Adrenal gland (tissue), 12 donors: ENCODE data around the gene PCSK6. TPM values are rescaled to one million over a fixed set of nuclear protein-coding genes. Genes with fewer than 3 reads are reported as not detected.

Source experiments
- DNase-seq, 7 donors: peaks; one replicate each; pipeline ENCODE4 v3.0.0-alpha.2; 2019 to 2020
- H3K27ac ChIP-seq, 5 donors: fragments of 200-600 bp; sonication (generic) in 4 of 5; 1 replicate in 3 of 5; 2 replicates in 2 of 5; pipeline versions ENCODE4 v1.5.1 to v1.8.0; 2016 to 2020; ENCODE audit warnings: mild to moderate bottlenecking in 1 of 5
- H3K27me3 ChIP-seq: fragments of 200-600 bp; 2 replicates; pipeline ENCODE4 v1.8.0; 2021
- H3K36me3 ChIP-seq, 2 donors: fragments of 200-600 bp; replicated peaks in 1 of 2; 1 replicate in 1 of 2; 2 replicates in 1 of 2; pipeline versions ENCODE4 v1.5.1 to v1.8.0; 2018 to 2022
- H3K4me1 ChIP-seq, 2 donors: fragments of 200-600 bp; replicated peaks in 1 of 2; 1 replicate in 1 of 2; 2 replicates in 1 of 2; pipeline versions ENCODE4 v1.5.1 to v1.8.0; 2018 to 2021
- H3K4me3 ChIP-seq, 4 donors: fragments of 200-600 bp; sonication (generic) in 3 of 4; one replicate each; pipeline ENCODE4 v1.5.1; 2016 to 2018
- H3K9me3 ChIP-seq, 3 donors: fragments of 200-600 bp; sonication (generic) in 1 of 3; replicated peaks in 1 of 3; 1 replicate in 2 of 3; 2 replicates in 1 of 3; pipeline versions ENCODE4 v1.5.1 to v1.8.0; 2016 to 2021
- POLR2A ChIP-seq, 2 donors: fragments of 450-650 bp; IDR thresholded peaks; one replicate each; pipeline ENCODE4 v1.6.1; 2017; ENCODE audit warnings: antibody characterized with exemption in 2 of 2, mild to moderate bottlenecking in 2 of 2, moderate library complexity in 1 of 2
- WGBS, 4 donors: extraction: QIAGEN DNeasy Blood & Tissue Kit in 2 of 4; methylation state at CpG; one replicate each; pipeline versions ENCODE4 v1.1.5 to v1.1.7; 2013 to 2017; 5-methylcytosine and 5-hydroxymethylcytosine counted together
- intact Hi-C, 2 donors: fragments of 100-400 bp; cut with DNase I; formaldehyde crosslinking; loops; one replicate each; pipeline versions ENCODE4 v1.14.1 to v1.15.0; 2022 to 2023
- polyA plus RNA-seq, 3 donors: library from polyadenylated mRNA; stranded (reverse); fragments of 200-250 nt in 2 of 3; fragments of 350-450 nt in 1 of 3; fragmentation: Illumina TruSeq in 1 of 3; extraction: RNeasy Lipid Tissue Mini Kit (QIAGEN cat#74804) in 1 of 3; gene quantifications; one replicate each; pipeline ENCODE4 v1.2.3, GENCODE V29; 2013 to 2014
- total RNA-seq, 9 donors: library from RNA; depleted of rRNA in 4 of 9; stranded (reverse); fragments of >200 nt in 4 of 9; fragments of 120-200 nt in 1 of 9; fragmentation: NEBNext Ultra II Directional in 1 of 9; extraction: Animal tissue kit (Norgen Biotek cat#: 25700) in 1 of 9; gene quantifications; one replicate each; pipeline versions ENCODE4 v1.1.0 to v1.2.4, GENCODE V29; 2013 to 2023
- TF ChIP-seq, protein P1 (sequence below), 6 experiments: fragments of 450-650 bp in 4 of 6; fragments of 200-600 bp in 2 of 6; sonication (generic) in 1 of 6; IDR thresholded peaks; 1 replicate in 5 of 6; 2 replicates in 1 of 6; pipeline versions ENCODE4 v1.5.1 to v1.8.0; 2016 to 2021; ENCODE audit warnings: antibody characterized with exemption in 6 of 6, mild to moderate bottlenecking in 2 of 6, moderate library complexity in 1 of 6
- donor health status: healthy with polysubstance abuse.
- donor health status: Bipolar disorder and iron deficiency.
- donor health status: DM: yes; HTN: yes; CAD: no.
- donor health status: DM: no; HTN: no; CAD: no.
- donor health status: DM: no; HTN: no; CAD: no.
- donor health status: DM: yes; HTN: yes; CAD: no.

PCSK6 gene
- total and polyA plus RNA-seq, 12 donors: 0.88 to 53.0 (median 5.6) TPM

DNA sequence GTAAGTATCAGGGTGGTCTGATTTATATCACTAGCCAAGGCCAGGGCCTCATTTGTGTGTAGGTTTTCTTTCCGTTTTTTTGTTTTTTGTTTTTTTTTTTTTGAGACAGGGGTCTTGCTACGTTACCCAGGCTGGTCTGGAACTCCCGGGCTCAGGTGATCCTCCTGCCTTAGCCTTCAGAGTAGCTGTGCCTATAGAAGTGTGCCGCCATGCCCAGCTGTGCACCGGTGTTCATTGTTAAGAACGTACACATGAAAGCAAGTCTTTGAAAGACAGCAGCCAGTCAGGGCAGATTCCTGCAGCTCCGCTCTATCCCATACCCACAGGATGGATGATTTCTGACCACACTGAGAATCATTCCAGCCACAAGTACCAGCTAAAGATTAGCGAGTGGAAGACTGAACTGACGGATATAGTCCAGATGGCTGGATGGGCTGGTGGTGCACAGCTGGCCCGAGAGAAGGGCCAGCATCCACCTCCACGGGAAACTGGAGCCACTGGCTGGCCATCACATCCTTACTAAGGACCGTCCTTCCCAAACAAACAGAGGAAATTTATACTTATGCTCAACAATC lies 95.4 kb downstream of the PCSK6 start:
- no peaks in the 10 kb centered on the region for H3K4me1 ChIP-seq
- 85 to 93% (median 87%) methylated on average over 12 of the region's 12 CpGs for WGBS, 4 donors
- H3K36me3 ChIP-seq: no peaks in the 10 kb centered on the region
- H3K9me3 ChIP-seq: no peaks in the 10 kb centered on the region
- no peak overlapping the region for H3K27ac ChIP-seq
- no peak overlapping the region for H3K4me3 ChIP-seq
- no peak for DNase-seq
- TF ChIP-seq, protein P1, sequence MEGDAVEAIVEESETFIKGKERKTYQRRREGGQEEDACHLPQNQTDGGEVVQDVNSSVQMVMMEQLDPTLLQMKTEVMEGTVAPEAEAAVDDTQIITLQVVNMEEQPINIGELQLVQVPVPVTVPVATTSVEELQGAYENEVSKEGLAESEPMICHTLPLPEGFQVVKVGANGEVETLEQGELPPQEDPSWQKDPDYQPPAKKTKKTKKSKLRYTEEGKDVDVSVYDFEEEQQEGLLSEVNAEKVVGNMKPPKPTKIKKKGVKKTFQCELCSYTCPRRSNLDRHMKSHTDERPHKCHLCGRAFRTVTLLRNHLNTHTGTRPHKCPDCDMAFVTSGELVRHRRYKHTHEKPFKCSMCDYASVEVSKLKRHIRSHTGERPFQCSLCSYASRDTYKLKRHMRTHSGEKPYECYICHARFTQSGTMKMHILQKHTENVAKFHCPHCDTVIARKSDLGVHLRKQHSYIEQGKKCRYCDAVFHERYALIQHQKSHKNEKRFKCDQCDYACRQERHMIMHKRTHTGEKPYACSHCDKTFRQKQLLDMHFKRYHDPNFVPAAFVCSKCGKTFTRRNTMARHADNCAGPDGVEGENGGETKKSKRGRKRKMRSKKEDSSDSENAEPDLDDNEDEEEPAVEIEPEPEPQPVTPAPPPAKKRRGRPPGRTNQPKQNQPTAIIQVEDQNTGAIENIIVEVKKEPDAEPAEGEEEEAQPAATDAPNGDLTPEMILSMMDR (IDR thresholded peaks at IDR 0.05): no peak
- no peak for TF ChIP-seq POLR2A (IDR thresholded peaks at IDR 0.05)
- no peaks in the 10 kb centered on the region for H3K27me3 ChIP-seq
- intact Hi-C loops: no loop called here

DNA sequence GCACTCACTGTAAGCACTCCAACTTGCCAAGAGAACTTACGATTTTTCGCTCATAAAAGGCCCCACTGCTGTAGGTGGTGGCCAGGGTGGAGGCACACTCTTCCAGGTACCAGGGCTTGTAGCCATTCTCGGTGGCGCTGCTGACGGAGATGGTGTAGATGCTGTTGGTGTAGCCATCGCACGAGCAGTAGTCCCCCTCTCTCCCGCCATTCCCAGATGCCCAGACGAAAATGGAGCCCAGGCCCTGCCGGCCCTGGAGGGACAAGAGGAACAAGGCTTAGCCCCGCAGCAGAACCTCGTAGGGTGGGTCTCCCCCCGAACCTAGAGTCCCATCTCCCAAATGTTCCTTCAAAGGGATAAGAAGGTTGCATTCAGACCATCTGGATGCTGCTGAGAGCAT lies 96.3 kb downstream of the PCSK6 start:
- no peak overlapping the region for H3K27ac ChIP-seq
- no peak for TF ChIP-seq POLR2A (IDR thresholded peaks at IDR 0.05)
- TF ChIP-seq, protein P1 (IDR thresholded peaks at IDR 0.05): no peak
- no peak for DNase-seq
- no peak overlapping the region for H3K4me3 ChIP-seq
- no peaks in the 10 kb centered on the region for H3K36me3 ChIP-seq
- no peaks in the 10 kb centered on the region for H3K27me3 ChIP-seq
- H3K4me1 ChIP-seq: no peaks in the 10 kb centered on the region
- 89 to 96% (median 95%) methylated on average over 10 to 13 of the region's 13 CpGs for WGBS, 4 donors
- intact Hi-C loops: no loop called here
- no peaks in the 10 kb centered on the region for H3K9me3 ChIP-seq

DNA sequence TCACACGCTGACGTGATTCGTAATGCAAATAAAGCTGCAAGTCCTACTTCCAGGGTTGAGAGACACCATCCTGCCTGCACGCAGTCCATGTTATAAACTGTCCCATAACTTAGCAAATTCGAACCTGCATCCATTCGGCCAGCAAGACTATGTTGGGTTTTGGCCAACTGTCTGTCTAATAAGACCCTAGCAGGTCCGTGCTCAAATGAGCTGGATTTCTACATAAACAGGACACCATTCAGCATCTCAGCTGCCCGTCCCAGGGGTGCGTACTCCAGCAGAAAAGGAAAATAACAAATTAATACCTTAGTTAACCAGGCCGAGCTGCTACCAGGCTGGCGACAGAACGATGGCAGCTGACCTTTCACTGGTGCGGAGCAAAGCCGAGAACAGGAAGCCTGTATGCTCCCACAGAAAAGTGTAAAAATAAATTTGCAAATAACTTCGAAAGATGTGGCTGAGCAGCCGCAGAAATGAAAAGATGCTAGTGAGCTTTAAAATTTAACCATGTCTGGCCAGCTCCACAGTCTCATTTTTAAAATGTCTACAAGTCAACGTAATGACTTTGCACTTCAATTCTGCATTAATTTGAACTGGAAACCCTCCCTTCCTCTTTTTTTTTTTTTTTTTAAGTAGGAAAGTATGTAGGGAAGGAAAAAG lies 97.4 kb downstream of the PCSK6 start:
- Histone ChIP-seq H3K27me3 (no peaks in the 10 kb centered on the region), H3K9me3 (no peaks in the 10 kb centered on the region), H3K4me3 (no peak overlapping the region), H3K27ac (no peak overlapping the region), H3K36me3 (no peaks in the 10 kb centered on the region), H3K4me1 (no peaks in the 10 kb centered on the region)
- TF ChIP-seq POLR2A (IDR thresholded peaks at IDR 0.05): no peak
- no peak for DNase-seq
- 80 to 83% (median 81%) methylated on average over 17 of the region's 17 CpGs for WGBS, 4 donors
- intact Hi-C loops: no loop called here

DNA sequence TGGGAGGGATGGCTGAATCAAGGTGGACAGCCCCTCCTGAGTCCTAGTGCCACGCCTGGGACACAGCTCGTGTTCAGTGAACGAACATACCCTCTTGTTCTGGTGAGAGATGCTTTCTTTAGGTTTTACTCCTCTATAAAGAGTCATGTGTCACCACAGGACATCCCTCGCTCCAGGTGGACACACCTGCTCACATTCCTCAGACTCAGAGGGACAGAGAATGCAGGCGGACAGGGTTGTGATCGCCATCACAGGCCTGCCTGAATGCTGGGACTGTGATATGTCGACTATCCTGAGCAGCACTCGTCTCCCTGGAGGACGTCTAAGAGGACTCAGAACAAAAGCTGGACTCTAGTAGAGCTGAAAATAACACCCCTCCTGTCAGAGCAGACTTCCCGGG lies 98.1 kb downstream of the PCSK6 start:
- Histone ChIP-seq H3K27ac (no peak overlapping the region), H3K27me3 (no peaks in the 10 kb centered on the region), H3K9me3 (no peaks in the 10 kb centered on the region), H3K4me3 (no peak overlapping the region), H3K36me3 (no peaks in the 10 kb centered on the region), H3K4me1 (no peaks in the 10 kb centered on the region)
- WGBS, 4 donors: 84 to 95% (median 88%) methylated on average over 10 of the region's 10 CpGs
- no peak for TF ChIP-seq POLR2A (IDR thresholded peaks at IDR 0.05)
- TF ChIP-seq, protein P1 (IDR thresholded peaks at IDR 0.05): no peak
- DNase-seq: no peak
- intact Hi-C loops: no loop called here

DNA sequence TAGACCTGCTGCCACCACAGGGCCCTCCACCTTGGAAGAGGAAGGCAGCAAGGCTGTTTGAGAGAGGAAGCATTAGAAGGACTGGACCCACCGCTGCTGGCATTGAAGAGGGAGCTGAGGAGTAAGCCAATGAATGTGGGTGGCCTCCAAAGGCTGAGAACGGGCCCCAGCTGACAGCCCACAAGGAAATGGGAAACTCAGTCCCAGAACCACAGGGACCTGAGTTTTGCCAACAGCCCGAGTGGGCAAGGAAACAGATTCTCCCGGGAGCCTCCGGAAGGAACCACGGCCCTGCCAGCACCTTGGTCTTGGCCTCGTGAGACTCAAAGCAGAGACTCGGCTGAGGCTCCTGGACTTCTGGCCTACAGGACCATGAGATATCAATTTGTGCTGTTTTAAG lies 99.0 kb downstream of the PCSK6 start:
- no peaks in the 10 kb centered on the region for H3K36me3 ChIP-seq
- H3K9me3 ChIP-seq: no peaks in the 10 kb centered on the region
- H3K27me3 ChIP-seq: no peaks in the 10 kb centered on the region
- 84 to 100% (median 89%) methylated on average over 2 to 8 of the region's 8 CpGs for WGBS, 4 donors
- TF ChIP-seq, protein P1 (IDR thresholded peaks at IDR 0.05): no peak
- TF ChIP-seq POLR2A (IDR thresholded peaks at IDR 0.05): no peak
- H3K27ac ChIP-seq: no peak overlapping the region
- DNase-seq: no peak
- no peaks in the 10 kb centered on the region for H3K4me1 ChIP-seq
- intact Hi-C loops: no loop called here
- no peak overlapping the region for H3K4me3 ChIP-seq
